Measurements from ENCODE around the gene HIGD2A. TPM values are rescaled to one million over a fixed set of nuclear protein-coding genes. Genes with fewer than 3 reads are reported as not detected.
"Not testable (repeated sequence)": the region's sequence is repeated elsewhere in the genome, so short reads cannot be mapped to it uniquely, and the experiment has no call there.

HIGD2A gene
- total RNA-seq, 1 donor from 2014 or later, result 37.8 TPM

DNA sequence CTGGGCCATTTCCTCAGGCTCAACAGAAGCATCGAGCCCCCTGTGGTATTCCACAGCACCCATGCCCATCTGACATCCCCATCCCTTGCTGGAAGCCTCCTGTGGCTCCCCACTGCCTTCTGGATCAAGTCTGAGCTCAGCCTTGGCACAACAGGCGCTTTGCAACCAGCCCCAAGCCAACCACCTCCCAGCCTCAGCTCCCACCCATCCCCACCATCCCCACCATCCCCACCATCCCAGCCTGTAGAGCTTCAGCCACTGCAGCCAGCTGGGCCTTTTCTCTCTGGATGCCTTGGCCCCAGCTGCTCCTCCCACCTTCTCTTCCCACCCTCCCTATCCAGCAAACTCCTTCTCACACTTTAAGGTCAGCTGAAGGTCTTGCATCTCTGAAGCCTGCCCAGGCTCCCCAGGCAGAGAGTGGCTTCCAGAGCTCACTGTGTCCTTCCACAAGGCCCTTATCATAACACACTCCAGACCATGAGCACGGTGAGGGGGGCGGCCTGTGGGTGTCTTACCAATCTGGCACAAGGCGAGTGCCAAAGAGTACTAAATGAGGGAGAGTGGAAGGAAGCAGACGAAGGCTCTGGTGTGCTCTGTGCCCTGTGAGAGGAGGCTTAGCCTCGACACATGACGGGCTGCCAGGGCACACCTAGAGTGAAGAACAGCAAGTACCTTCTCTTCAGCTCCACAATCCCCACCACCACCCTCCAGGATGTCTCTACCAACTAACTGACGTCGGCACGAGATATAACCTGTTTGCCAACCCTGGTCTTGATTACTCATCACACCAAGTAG, 6.5 kb downstream of the HIGD2A start:
- peak; percentile 89 for DNase-seq (ENCODE audit: low spot score)

DNA sequence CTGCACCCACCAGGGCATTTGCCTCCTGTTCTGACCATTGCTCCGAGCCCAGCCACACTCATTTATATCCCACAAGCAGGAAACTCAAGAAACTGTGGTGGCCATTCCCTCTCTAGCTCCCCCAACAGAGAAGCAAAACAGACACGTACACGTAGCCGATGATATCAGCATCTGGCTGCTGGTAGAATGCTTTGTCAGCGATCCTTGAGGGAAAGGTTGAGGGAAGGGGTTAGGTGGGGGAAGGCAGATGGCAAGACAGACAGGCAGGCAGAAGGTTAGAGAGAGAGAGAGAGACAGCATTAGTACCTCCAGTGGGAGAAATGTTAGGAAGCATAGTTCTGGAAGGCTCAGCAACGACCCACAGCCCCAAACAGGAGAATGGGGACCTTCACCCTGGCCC, 7.8 kb downstream of the HIGD2A start:
- DNase-seq (ENCODE audit: low spot score), result peak; percentile 89

DNA sequence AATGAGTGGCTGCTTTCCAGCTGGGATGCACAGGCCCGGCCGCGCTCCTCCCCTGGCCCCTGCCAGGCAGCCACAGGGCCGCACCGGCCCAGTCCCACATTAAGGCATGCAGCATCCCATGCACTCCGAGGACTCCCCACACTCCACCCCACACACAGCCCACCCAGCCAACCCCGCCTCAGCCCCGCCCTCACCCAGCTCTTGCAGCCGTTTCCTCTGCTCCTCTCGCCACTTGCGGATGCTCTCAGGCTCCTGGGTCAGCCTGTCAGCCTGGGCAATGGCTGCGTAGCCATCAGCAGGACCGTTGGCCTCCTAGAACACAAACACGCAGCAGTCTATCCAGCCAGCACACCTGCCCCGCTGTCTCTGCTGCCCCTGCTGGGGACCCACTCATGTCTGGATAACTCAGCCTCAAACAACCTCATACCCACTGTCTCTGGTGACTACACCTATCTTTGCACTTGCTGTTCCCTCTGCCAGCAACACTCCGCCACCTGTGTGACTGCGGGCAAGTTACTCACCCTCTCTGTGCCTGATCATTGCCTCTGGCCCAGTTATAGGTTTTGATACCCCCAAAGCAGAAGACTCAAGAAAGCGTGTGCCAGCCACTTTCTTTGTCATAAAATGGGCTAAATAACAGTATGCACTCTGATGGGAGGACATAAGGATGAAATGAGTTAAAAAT, 9.3 kb downstream of the HIGD2A start:
- no peak for DNase-seq (ENCODE audit: low spot score)

DNA sequence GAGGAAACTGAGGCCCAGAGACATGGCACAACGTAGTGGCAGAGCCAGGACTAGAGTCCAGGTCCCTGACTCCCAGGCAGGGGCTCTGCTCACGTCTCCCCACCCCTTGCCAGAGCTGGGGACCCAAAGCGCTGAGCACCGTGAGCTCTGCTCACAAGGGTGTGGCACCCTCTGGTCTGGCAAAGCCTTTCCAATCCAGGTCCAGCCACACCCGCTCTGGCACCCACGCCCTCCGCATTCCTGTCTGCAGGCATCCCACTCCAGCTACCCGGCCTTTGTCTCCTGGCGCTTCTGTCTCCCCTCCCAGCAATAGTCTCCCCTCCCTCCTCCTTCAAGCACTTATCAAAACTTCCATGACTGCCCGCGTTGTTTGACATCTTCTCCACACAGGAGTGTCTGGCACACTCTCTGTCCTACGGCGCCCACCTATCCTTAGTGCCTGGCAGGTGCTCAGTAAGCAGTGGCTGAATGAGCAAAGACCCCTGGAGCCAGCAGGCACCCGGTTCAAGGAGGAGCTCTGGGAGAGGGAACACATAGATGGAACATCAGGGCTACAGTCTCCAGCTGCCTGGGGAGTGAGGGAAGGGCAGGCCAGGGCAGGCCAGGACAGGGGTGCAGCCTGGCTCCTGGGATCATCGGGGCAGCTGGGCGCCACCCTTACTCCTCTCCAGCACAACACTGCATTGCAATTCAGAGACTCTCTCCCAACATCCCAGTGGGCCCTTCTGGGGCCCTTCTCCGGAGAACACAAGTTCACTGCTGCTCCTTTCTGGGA, 12.0 kb downstream of the HIGD2A start:
- no peak for DNase-seq (ENCODE audit: low spot score)

DNA sequence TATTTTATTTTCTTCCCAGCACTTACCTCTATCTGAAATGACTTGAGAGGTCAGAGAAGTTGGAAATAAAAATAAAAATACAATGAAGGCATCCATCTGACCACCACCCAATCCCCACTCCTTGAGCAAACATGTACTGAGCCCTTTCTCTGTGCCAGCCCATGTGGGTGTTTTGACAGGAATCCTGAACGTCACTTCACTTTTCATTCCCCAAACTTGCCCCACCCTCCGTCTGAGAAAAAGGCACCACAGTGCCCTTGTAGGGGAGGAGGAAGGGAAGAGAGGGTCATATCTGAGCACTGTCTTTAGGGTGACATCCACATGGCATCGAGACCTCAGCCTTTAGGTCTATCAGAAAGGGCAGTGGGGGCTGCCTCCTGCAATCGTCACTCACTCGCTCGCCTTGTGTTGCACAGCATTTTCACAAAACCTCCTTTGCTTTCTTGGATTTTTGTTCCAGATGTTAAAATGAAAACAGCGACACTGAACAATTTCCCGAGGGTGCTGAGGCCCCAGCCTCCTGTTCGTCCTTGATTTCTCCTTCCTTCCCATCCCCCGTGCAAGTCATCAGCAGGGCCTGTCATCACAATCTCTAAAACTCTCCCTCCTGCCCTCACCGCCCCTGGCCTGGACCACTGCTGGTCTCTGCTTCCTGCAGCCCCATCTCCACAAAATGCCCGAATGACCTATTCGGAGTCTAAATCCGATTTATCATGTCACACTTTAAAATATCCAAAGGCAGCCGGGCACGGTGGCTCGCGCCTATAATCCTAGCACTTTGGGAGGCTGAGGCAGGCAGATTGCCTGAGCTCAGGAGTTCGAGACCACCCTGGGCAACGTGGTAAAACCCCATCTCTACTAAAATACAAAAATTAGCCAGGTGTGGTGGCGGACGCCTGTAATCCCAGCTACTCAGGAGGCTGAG, 13.0 kb downstream of the HIGD2A start:
- DNase-seq (ENCODE audit: low spot score), result no peak

DNA sequence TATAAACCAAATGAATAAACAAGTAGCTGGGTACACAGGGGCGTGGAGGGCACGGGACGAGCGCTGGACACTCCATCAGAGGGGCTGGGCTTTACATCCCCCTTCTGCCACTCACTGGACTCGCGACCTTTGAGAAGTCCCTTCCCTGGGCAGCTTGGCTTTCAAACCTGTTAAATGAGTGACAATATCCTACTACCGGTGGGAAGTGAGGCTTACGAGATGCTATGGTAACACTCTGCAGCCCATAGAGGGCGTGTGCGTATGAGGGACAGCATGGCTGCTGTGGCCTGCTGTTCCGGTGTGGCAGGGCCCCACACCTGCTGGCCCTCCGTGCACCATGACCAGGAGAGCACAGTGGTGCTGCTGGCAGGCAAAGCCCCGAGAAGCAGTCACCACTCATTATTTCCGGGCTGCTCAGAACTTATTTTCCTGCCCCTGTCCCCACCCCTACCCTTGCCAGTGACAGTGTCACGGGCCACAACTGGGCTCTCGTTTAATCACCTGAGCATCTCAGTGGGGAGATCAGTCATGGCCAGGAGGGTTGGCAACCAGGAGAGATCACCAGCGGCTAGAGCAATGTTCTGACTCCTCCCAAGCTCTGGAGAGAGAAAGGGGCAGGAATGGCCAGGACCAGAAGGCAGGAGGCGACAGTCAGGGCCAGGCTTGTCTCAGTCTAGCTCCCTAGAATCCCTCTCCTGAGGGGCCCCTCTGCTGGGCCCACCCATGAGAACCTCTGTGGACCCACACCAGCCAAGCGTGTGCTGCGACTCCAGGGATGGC, 17.3 kb downstream of the HIGD2A start:
- DNase-seq (ENCODE audit: low spot score), result no peak

DNA sequence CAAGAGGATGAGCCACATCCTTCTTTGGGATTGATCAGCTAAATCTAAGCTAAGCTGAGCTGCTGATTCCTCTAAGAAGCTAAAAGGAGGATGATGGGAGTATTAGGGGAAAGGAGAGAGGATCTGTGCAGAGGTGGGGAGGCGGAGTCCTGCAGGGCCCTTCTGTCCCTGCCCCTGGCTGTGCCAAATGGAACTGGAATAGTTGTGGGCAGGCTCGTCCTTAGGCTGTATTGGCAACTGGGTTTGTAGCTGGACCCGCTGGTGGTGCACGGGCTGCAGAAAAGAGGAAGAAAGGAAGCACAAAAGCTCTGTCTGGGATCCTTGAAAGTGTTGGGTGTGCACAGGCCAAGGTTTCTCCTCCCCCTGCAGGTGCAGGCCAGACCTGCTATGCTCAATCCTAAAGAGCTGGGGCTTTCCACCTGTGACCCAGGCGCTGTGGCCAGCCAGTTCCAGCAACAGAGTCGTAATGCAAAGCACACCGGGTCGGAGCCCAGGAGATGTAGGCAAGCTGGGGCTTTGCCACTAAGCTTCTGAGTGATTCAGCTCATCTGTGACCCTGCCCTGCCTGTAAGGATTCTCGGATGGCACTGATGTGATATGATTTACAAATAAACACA, 18.0 kb downstream of the HIGD2A start:
- DNase-seq (ENCODE audit: low spot score), result no peak

DNA sequence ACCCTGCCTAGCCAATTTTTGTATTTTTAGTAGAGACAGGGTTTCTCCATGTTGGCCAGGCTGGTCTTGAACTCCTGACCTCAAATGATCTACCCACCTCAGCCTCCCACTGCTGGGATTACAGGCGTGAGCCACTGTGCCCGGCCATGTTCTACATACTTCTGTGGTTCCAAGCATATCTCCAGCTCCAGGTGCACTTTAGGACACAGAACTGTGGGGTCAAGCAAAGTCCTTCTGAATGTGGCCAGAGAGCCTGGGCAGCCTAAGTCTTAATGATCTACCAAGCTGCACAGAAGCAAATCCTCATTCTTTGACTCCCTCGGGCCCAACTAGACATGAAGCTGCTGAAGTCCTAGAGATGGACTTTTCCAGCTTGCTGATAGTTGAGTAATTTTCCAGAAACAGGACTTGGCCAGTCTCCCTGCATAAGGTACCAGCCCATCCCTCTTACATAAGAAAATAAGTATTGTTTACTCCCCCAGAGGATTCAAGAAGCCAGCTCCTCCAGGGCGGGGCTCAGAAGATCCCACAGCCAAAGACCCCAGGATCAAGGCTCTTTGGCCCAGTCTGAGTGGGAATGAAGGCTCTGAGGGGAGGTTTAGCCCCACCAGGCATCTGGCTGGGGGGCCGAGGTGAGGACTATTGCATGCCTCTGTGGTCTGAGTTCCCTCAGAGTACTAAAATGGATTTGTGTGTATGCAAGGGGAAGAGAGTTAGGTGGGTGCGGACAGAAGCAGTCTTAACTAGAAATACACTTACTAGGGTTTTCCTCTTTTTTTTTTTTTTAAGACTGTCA, 19.1 kb downstream of the HIGD2A start:
- peak; percentile 44 for DNase-seq (ENCODE audit: low spot score)

DNA sequence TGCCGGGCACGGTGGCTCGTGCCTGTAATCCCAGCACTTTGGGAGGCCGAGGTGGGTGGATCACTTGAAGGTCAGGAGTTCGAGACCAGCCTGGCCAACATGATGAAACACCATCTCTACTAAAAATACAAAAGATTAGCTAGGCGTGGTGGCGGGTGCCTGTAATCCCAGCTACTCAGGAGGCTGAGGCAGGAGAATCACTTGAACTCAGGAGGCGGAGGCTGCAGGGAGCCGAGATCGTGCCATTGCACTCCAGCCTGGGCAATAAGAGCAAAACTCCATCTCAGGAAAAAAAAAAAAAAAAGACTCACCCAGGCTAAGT, 19.7 kb downstream of the HIGD2A start:
- DNase-seq (ENCODE audit: low spot score), result not testable (repeated sequence)

DNA sequence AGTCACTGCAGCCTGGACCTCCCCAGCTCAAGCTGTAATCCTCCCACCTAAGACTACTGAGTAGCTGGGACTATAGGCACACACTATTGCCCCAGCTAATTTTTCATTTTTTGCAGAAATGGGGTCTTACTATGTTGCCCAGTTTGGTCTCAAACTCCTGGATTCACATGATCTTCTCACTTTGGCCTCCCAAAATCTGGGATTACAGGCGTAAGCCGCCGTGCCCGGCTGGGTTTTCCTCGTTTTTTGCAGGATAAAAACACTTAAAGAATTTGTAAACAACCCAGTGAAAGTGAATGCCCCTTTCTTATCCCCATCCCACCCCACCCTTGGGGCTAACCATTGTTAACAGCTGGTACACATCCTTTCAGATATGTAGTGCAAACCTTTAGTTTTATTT, 20.0 kb downstream of the HIGD2A start:
- no peak for DNase-seq (ENCODE audit: low spot score)

DNA sequence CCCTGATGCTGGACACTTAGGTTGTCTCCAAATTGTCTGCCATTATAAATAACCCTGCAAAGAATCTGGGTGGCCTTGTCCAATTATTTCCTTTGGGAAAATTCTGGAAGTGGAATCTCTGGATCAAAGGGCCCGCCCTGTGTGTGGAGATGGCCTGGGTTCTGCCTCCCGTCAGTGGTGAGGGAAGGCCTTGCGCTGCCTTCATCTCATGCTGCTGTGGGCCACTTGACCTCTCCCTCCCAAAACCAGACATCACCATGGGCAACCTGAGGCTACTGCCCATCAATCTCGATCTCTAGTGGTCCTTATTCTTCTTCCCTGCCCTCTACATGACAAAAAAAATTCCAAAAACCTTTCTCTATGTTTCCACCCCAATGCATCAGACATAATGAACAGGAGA, 21.2 kb downstream of the HIGD2A start:
- DNase-seq (ENCODE audit: low spot score), result no peak

DNA sequence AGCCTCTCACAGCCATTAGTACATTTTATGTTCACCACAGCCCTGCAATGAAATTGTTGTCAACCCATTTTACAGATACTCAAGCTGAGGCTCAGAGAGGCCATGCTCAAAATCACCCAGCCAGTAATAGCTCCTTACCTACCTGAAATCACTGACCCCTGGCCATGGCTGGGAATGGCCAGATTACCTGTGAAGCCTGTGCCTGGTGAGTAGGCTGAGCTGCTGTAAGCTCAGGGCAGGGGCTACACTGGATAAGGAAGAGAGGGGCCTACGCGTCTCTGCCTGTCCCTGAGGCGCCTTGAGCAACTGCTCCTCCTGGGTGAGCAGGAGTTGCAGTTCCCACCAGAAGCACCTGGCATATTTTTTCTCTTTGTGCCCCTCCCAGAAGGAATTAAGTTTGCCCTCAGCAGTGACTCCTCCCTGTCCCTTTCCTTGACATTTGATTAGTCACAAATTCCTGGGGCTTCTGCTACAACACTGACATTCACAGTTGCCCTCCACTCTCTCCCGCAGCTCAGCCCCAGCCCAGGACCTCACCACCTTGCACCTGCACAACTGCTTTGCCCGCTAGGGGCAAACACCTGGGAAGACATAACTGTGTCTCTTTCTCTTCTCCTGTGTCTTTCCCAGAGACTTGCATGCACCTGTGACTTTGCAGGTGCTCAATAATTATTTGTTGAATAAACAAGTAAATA, 22.1 kb downstream of the HIGD2A start:
- DNase-seq (ENCODE audit: low spot score), result no peak

DNA sequence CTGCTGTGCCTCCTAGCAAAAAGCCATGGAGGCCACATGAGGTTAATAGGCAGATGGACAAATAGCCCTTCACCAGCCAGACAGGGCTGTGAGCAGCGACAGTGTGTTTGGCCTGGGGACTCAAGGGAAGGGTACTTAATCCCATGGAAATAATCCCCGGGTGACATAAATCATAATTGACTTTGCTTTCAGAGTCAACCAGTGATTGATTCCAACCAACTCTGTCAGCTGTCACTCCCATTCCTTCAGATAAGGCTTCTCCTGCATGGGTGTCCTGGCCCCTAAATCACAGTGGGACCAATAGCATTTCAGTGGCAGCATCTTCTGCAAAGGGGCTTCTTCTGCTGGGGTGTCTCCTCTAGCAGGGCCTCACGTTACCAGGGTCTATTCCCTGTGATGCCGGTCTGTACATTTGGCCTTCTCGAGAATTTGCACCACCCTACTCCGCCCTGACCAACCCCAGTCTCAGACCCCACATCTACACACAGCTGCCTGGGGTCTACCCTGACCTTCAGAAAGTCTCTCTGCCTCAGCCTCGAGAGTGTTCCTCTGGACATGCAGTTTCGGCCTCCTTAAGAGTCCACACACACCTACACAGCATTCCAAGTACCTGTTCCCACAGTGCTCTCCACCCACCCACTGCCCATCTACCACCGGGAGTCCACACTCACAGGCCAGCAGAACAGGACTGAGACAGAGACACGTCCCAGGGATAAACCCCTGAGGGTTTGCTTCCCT, 24.1 kb downstream of the HIGD2A start:
- DNase-seq (ENCODE audit: low spot score), result no peak

DNA sequence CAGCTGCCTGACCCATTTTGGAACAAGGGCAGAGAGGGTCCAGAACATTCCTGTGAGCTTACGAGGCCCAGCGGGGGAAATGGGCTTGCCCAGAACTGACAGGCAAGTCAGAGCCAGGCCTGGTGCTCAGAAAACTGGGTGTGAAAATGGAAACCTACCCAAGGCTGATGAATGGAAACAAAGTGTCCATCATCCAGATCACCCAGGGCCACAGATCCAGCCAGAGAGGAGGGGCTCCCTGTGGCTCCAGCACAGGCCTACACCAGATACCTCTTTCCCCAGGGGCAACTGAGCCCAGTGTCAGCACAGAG, 24.7 kb downstream of the HIGD2A start:
- DNase-seq (ENCODE audit: low spot score), result peak; percentile 51

DNA sequence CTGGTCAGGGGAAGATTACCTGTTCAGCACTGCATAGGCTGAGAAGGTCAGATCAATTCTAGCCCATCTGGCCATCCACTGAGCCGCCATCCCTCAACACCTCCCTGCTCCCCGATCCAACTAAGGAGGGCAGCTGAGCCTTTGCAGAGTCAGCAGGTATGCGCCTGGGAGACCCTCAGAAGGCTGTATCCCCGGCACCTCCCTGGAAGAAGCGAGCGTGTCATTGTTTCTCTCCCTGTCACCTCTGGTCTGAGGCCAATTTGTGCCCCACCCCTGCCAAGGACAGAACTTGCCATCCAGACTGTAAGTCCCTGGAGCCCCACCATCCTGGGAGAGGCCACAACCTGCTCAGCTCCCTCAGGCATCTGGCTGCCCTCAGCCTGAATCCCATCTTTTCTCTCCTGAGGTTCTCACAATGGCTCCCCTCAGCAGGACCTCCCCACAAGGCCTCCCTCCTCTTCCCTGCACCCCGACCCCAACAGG, 25.2 kb downstream of the HIGD2A start:
- no peak for DNase-seq (ENCODE audit: low spot score)

DNA sequence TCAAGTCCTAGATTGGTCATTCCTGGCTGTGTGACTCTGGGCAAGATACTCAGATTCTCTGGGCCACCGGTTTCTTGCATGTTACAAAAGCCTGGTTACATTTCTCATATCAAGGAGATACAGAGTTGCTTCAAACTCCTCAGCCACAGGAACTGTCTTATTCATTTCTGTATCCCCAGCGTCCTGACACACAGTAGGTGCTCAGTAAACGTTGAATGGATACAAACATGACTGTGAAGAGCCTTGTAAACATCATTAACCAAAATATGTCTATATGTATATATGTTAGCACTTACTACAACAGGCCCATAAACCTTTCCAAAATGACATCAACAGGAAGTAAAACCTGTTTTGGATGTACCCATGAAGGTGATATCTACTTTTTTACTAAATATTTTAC, 26.2 kb downstream of the HIGD2A start:
- DNase-seq (ENCODE audit: low spot score), result no peak

DNA sequence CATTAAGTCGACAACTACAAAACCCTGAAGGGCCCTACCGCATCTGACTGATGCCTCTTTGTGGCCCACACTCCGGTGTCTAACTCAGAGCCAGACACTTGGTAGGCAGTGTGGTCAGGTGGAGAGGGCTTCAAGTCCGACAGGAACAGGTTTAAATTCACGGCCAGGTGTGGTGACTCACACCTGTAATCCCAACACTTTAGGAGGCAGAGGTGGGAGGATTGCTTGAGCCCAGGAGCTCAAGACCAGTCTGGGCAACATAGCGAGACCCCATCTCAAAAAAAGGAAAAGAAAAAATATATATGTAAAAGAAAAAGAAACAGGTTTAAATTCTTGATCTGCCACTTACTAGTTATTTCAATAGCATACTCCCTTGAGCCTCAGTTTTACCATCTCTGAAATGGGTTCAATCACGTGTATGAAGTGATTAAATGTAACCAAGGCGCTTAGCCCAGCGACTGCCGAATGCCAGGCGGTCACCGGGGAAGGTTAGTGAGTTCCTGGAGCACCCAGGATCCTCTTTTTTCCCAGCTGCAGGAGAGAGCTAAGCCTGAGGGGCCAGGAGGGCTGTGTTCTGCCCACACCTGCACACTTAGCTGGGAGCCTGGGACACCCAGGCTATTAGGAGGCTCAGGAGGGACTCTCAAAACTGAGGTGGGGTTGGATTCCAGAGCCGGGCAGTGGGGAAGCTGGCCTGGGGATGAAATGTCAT, 26.8 kb downstream of the HIGD2A start:
- no peak for DNase-seq (ENCODE audit: low spot score)
